Testis (tissue), 3 donors: Measurements from ENCODE around the gene VILL. TPM values are rescaled to one million over a fixed set of nuclear protein-coding genes. Genes with fewer than 3 reads are reported as not detected.

ENCODE experiments used
- DNase-seq: peaks from one replicate; pipeline ENCODE4 v3.0.0-alpha.2; 2019
- H3K27ac ChIP-seq, 2 donors: fragments of 200-600 bp; sonication (generic); one replicate each; pipeline ENCODE4 v1.5.1; 2019
- H3K27me3 ChIP-seq: fragments of 200-600 bp; sonication (generic); one replicate; pipeline ENCODE4 v1.5.1; 2019
- H3K36me3 ChIP-seq: fragments of 200-600 bp; sonication (generic); one replicate; pipeline ENCODE4 v1.5.1; 2017; ENCODE audit warnings: low read depth; ENCODE audit errors: missing control alignments
- H3K4me1 ChIP-seq: fragments of 200-600 bp; sonication (generic); one replicate; pipeline ENCODE4 v1.5.1; 2019
- H3K4me3 ChIP-seq, 2 donors: fragments of 200-600 bp; sonication (generic); one replicate each; pipeline ENCODE4 v1.5.1; 2017 to 2019
- H3K9me3 ChIP-seq: fragments of 200-600 bp; sonication (generic); one replicate; pipeline ENCODE4 v1.5.1; 2017
- CTCF ChIP-seq, 3 experiments: fragments of 450-650 bp in 2 of 3; fragments of 200-600 bp in 1 of 3; sonication (generic) in 1 of 3; IDR thresholded peaks; one replicate each; pipeline ENCODE4 v1.5.1; 2016 to 2019; ENCODE audit warnings: antibody characterized with exemption in 3 of 3, mild to moderate bottlenecking in 2 of 3, moderate library complexity in 1 of 3
- POLR2A ChIP-seq: fragments of 450-650 bp; IDR thresholded peaks from one replicate; pipeline ENCODE4 v1.6.1; 2017; ENCODE audit warnings: antibody characterized with exemption, mild to moderate bottlenecking, moderate library complexity
- WGBS, 2 donors: methylation state at CpG; one replicate each; pipeline ENCODE4 v1.1.5; 2018; 5-methylcytosine and 5-hydroxymethylcytosine counted together
- intact Hi-C: fragments of 100-400 bp; cut with DNase I; formaldehyde crosslinking; loops from one replicate; pipeline ENCODE4 v1.15.1; 2023; ENCODE audit warnings: low total_unique reads
- polyA plus RNA-seq: library from polyadenylated mRNA; stranded (reverse); fragments of 350-450 nt; fragmentation: Illumina TruSeq; extraction: RNeasy Lipid Tissue Mini Kit (QIAGEN cat#74804); gene quantifications from one replicate; pipeline ENCODE4 v1.2.3, GENCODE V29; 2014; ENCODE audit warnings: low read depth, low replicate concordance; ENCODE audit not compliant: insufficient read depth
- total RNA-seq, 2 donors: library from RNA; depleted of rRNA; stranded (reverse); fragments of >200 nt; gene quantifications; one replicate each; pipeline ENCODE4 v1.2.3, GENCODE V29; 2016

The VILL gene
- total and polyA plus RNA-seq, 3 donors from 2014 or later = 9.5 to 17.4 (median 16.3) TPM

GRCh38 chr3:37961622-37962431, 28.8 kb upstream of the VILL start:
- H3K27me3 ChIP-seq = no peaks in the 10 kb centered on the region
- H3K27ac ChIP-seq = peak overlapping the region in 1 of 2 donors; percentile 33
- H3K9me3 ChIP-seq = no peaks in the 10 kb centered on the region
- TF ChIP-seq POLR2A (no peak), CTCF (IDR thresholded peaks at IDR 0.05) (no peak)
- no peak for DNase-seq
- WGBS, 2 donors = 58 to 63% methylated on average over 6 of the region's 6 CpGs
- H3K4me3 ChIP-seq = no peak overlapping the region
- H3K36me3 ChIP-seq = peaks cover 3% of the 10 kb centered on the region
- peaks cover 9% of the 10 kb centered on the region for H3K4me1 ChIP-seq
- intact Hi-C loops = no loop called here

GRCh38 chr3:37963016-37963415, 27.6 kb upstream of the VILL start:
- Histone ChIP-seq H3K27me3 (no peaks in the 10 kb centered on the region), H3K4me1 (peaks cover 5% of the 10 kb centered on the region), H3K4me3 (no peak overlapping the region), H3K36me3 (peaks cover 3% of the 10 kb centered on the region), H3K9me3 (no peaks in the 10 kb centered on the region), H3K27ac (peak overlapping the region in 1 of 2 donors; percentile 52)
- no peak for DNase-seq
- 43 to 59% methylated on average over 5 of the region's 5 CpGs for WGBS, 2 donors
- intact Hi-C loops = no loop called here
- no peak for TF ChIP-seq CTCF (IDR thresholded peaks at IDR 0.05)
- TF ChIP-seq POLR2A = no peak

GRCh38 chr3:37963635-37964034, 27.0 kb upstream of the VILL start:
- WGBS, 2 donors = 76 to 80% methylated on average over 3 of the region's 3 CpGs
- Histone ChIP-seq H3K4me1 (peaks cover 5% of the 10 kb centered on the region), H3K36me3 (peaks cover 3% of the 10 kb centered on the region), H3K27me3 (no peaks in the 10 kb centered on the region), H3K27ac (peak overlapping the region in 1 of 2 donors; percentile 52), H3K4me3 (no peak overlapping the region), H3K9me3 (no peaks in the 10 kb centered on the region)
- DNase-seq = no peak
- TF ChIP-seq POLR2A (no peak), CTCF (IDR thresholded peaks at IDR 0.05) (no peak)
- intact Hi-C loops = no loop called here

- WGBS, 2 donors = 95 to 97% methylated on average over 3 of the region's 3 CpGs
- TF ChIP-seq POLR2A = no peak
- no peaks in the 10 kb centered on the region for H3K9me3 ChIP-seq
- H3K27me3 ChIP-seq = no peaks in the 10 kb centered on the region
- H3K27ac ChIP-seq = no peak overlapping the region
- peaks cover 10% of the 10 kb centered on the region for H3K4me1 ChIP-seq
- no peak for DNase-seq
- intact Hi-C loops = no loop called here
- peaks cover 3% of the 10 kb centered on the region for H3K36me3 ChIP-seq
- H3K4me3 ChIP-seq = no peak overlapping the region
Measured at GRCh38 chr3:37964146-37964545, 26.4 kb upstream of the VILL start.

GRCh38 chr3:37964716-37965115, 25.9 kb upstream of the VILL start:
- H3K27ac ChIP-seq = no peak overlapping the region
- TF ChIP-seq POLR2A (no peak), CTCF (IDR thresholded peaks at IDR 0.05) (no peak)
- H3K27me3 ChIP-seq = no peaks in the 10 kb centered on the region
- WGBS, 2 donors = 91 to 94% methylated on average over 1 of the region's 1 CpG
- peaks cover 16% of the 10 kb centered on the region for H3K4me1 ChIP-seq
- no peaks in the 10 kb centered on the region for H3K9me3 ChIP-seq
- no peak for DNase-seq
- H3K36me3 ChIP-seq = peaks cover 3% of the 10 kb centered on the region
- H3K4me3 ChIP-seq = no peak overlapping the region
- intact Hi-C loops = no loop called here
